Loucy (cell line): ENCODE results near the gene RDM1.

Experiments
- CTCF ChIP-seq: fragments of 200-600 bp; sonication (generic); conservative IDR thresholded peaks from 2 replicates; pipeline ENCODE4 v1.5.1; 2014; ENCODE audit warnings: mild to moderate bottlenecking, antibody characterized with exemption, low read length
- EZH2phosphoT487 ChIP-seq: fragments of 200-600 bp; IDR thresholded peaks from 2 replicates; pipeline ENCODE4 v1.6.1; 2018; ENCODE audit warnings: antibody characterized with exemption, mild to moderate bottlenecking, moderate library complexity, borderline replicate concordance

- TF ChIP-seq CTCF (no peak), EZH2phosphoT487 (no peak)
Observed at GRCh38 chr17:35889818-35890773, 40.5 kb downstream of the RDM1 start.
